K562 (cell line): ENCODE results near the gene PIGV. TPM values are rescaled to one million over a fixed set of nuclear protein-coding genes. Genes with fewer than 3 reads are reported as not detected.
A peak's percentile ranks its signal among the peaks of the same experiment; 100 is the strongest.
"Not testable (repeated sequence)": the region's sequence is repeated elsewhere in the genome, so short reads cannot be mapped to it uniquely, and the experiment has no call there.

Source experiments
- ATAC-seq: fragments of 200-7000 bp; cut with Tn5 transposase; 3 replicates; pipeline ENCODE4 v1.9.1; 2020; ENCODE audit warnings: moderate library complexity
- BruUV-seq: library from RNA; stranded (reverse); fragments of 400-500 nt; replicated peaks from 2 replicates; lab custom pipeline; 2021; lab: Mats Ljungman, UMichigan
- CTCF ChIA-PET: fragments of 300-600 bp; formaldehyde crosslinking; extraction: SDS; loops from one replicate; lab custom pipeline; 2021; ENCODE audit warnings: low intra/inter-chr PET ratio; lab: Yijun Ruan, JAX
- POLR2A ChIA-PET: fragments of 300-600, 350-650 bp; sonication (Branson Sonifier 250); formaldehyde crosslinking; extraction: SDS; loops from one replicate; lab custom pipeline; 2021; ENCODE audit warnings: antibody characterized with exemption, inconsistent platforms; lab: Yijun Ruan, JAX
- DNase-seq, 4 experiments: peaks; one replicate each; pipeline versions ENCODE4 v3.0.0 to v3.0.0-alpha.2; 2011 to 2018; ENCODE audit warnings: low spot score in 3 of 4, mixed read lengths in 3 of 4; ENCODE audit errors: extremely low read depth in 1 of 4
- FAIRE-seq: peaks from 2 replicates; lab custom pipeline; 2011; peaks lifted over from hg19 to GRCh38; lab: Jason Lieb, UNC
- H2AFZ ChIP-seq: 2 replicates; pipeline ENCODE4 v1.6.0; 2011; ENCODE audit warnings: low read depth, low read length, control low read depth, inconsistent platforms
- H3K27ac ChIP-seq: fragments of 200-600 bp; 3 replicates; pipeline ENCODE4 v1.8.0; 2011; ENCODE audit warnings: low read depth, mild to moderate bottlenecking, control low read depth, inconsistent platforms, low read length, moderate library complexity, mixed read lengths; ENCODE audit errors: extremely low read depth
- H3K27me3 ChIP-seq, 2 experiments: fragments of 300-600 bp in 1 of 2; 2 replicates in 1 of 2; 3 replicates in 1 of 2; pipeline versions ENCODE4 v1.6.0 to v1.8.0; 2011; ENCODE audit warnings: inconsistent platforms in 2 of 2, low read length in 2 of 2, mild to moderate bottlenecking in 1 of 2, mixed read lengths in 1 of 2, moderate library complexity in 1 of 2; ENCODE audit not compliant: control insufficient read depth in 2 of 2, insufficient read depth in 2 of 2
- H3K36me3 ChIP-seq: fragments of 300-600 bp; 3 replicates; pipeline ENCODE4 v1.8.0; 2011; ENCODE audit warnings: mild to moderate bottlenecking, low read length, inconsistent platforms; ENCODE audit not compliant: control insufficient read depth, insufficient read depth
- H3K4me1 ChIP-seq, 2 experiments: fragments of 200-600 bp in 1 of 2; replicated peaks in 1 of 2; 2 replicates in 1 of 2; 3 replicates in 1 of 2; pipeline versions ENCODE4 v1.5.1 to v1.8.0; 2011; ENCODE audit warnings: inconsistent platforms in 2 of 2, low read length in 2 of 2, mild to moderate bottlenecking in 1 of 2, mixed read lengths in 1 of 2, moderate library complexity in 1 of 2; ENCODE audit not compliant: control insufficient read depth in 2 of 2, insufficient read depth in 2 of 2
- H3K4me2 ChIP-seq: 2 replicates; pipeline ENCODE4 v1.6.1; 2011; ENCODE audit warnings: low read length, control low read depth, inconsistent platforms, mixed read lengths; ENCODE audit not compliant: insufficient read depth
- H3K4me3 ChIP-seq: fragments of 200-600 bp; sonication (generic), shearing (Covaris generic); 2 replicates; pipeline ENCODE4 v1.5.1; 2016; ENCODE audit warnings: control low read depth, inconsistent platforms
- H3K79me2 ChIP-seq: fragments of 200-600 bp; 3 replicates; pipeline ENCODE4 v1.8.0; 2011; ENCODE audit warnings: low read length, inconsistent platforms; ENCODE audit not compliant: control insufficient read depth, insufficient read depth
- H3K9ac ChIP-seq, 2 experiments: 2 replicates each; pipeline versions ENCODE4 v1.6.0 to v1.6.1; 2011; ENCODE audit warnings: low read depth in 2 of 2, low read length in 2 of 2, control low read depth in 1 of 2, inconsistent platforms in 1 of 2, mild to moderate bottlenecking in 1 of 2, mixed read lengths in 1 of 2; ENCODE audit not compliant: insufficient read depth in 1 of 2
- H3K9me1 ChIP-seq: one replicate; pipeline ENCODE4 v1.6.0; 2011; ENCODE audit warnings: inconsistent platforms, mild to moderate bottlenecking, low read length, moderate library complexity; ENCODE audit not compliant: control insufficient read depth, insufficient read depth
- H3K9me3 ChIP-seq: replicated peaks from 2 replicates; pipeline ENCODE4 v1.5.1; 2011; ENCODE audit warnings: low read depth, low read length, inconsistent platforms; ENCODE audit not compliant: control insufficient read depth, insufficient read depth
- H4K20me1 ChIP-seq: replicated peaks from 2 replicates; pipeline ENCODE4 v1.6.1; 2011; ENCODE audit warnings: low read length, inconsistent platforms, mixed read lengths; ENCODE audit not compliant: control insufficient read depth, insufficient read depth
- CEBPB ChIP-seq: fragments of 450-650 bp; IDR thresholded peaks from 2 replicates; pipeline ENCODE4 v1.6.1; 2016; ENCODE audit warnings: missing genetic modification characterization, missing compliant biosample characterization
- ZBTB12 ChIP-seq: fragments of 250-450 bp; sonication (Bioruptor Pico); IDR thresholded peaks from 2 replicates; pipeline ENCODE4 v1.4.0; 2020
- ZNF407 ChIP-seq: fragments of 450-650 bp; IDR thresholded peaks from 2 replicates; pipeline ENCODE4 v1.6.1; 2016; ENCODE audit warnings: low read depth
- WGBS: fragments of 100-300 bp; shearing (Covaris generic); methylation state at CpG from one replicate; pipeline ENCODE4 v1.1.6; 2016; ENCODE audit warnings: low coverage, mixed read lengths; ENCODE audit not compliant: insufficient coverage; ENCODE audit errors: missing lambda C conversion rate; 5-methylcytosine and 5-hydroxymethylcytosine counted together
- in situ Hi-C: fragments of 300-500 bp; cut with MboI; formaldehyde crosslinking; loops from 4 replicates; pipeline ENCODE4 v1.15.0; 2018; ENCODE audit warnings: inconsistent platforms, mixed read lengths
- intact Hi-C: fragments of 100-400 bp; cut with micrococcal nuclease; formaldehyde crosslinking; loops from 2 replicates; pipeline ENCODE4 v1.14.2; 2022
- polyA plus RNA-seq, 8 experiments: library from polyadenylated mRNA; depleted of rRNA in 4 of 8; stranded (reverse) in 5 of 8; unstranded in 3 of 8; fragments of >200 nt; fragmentation: Nextera tagmentation in 2 of 8; fragmentation: Illumina TruSeq in 1 of 8; extraction: Ambion mirVana in 2 of 8; extraction: Trizol in 1 of 8; gene quantifications; 2 replicates each; pipeline versions ENCODE4 v1.2.1 to v1.2.3, GENCODE V29; 2011 to 2014; ENCODE audit warnings: inconsistent platforms in 1 of 8, missing spikeins in 1 of 8
- total RNA-seq, 7 experiments: library from RNA; depleted of rRNA in 6 of 7; stranded (reverse); fragments of >200 nt in 6 of 7; fragmentation: Illumina TruSeq in 2 of 7; extraction: Trizol in 2 of 7; gene quantifications; 2 replicates each; pipeline versions ENCODE4 v1.2.1 to v1.2.3, GENCODE V29; 2011 to 2021; ENCODE audit warnings: low replicate concordance in 1 of 7

Gene PIGV
- total and polyA plus RNA-seq, 9 of the 15 experiments (the other 6 are each of a cell fraction or from before 2014, with no cell fraction given) = 8.4 to 21.8 (median 11.7) TPM

GRCh38 chr1:26844424-26845196 lies 56.9 kb downstream of the PIGV start:
- no TSS peak for BruUV-seq
- H3K79me2 ChIP-seq = no peaks in the 10 kb centered on the region
- H3K9me3 ChIP-seq = no peaks in the 10 kb centered on the region
- ChIA-PET POLR2A (interaction anchor here (0.5 kb wide), 1 partner anchor 136 kb away, joined by 3 read pairs; no protein-coding TSS in a partner anchor), CTCF (no interaction called here)
- H2AFZ ChIP-seq = no peak overlapping the region
- no peak overlapping the region for H3K27ac ChIP-seq
- no peak for DNase-seq
- H3K27me3 ChIP-seq = no peaks in the 10 kb centered on the region
- intact Hi-C loops = no loop called here
- no peaks in the 10 kb centered on the region for H3K9me1 ChIP-seq
- ATAC-seq = no peak
- no peak overlapping the region for H3K4me2 ChIP-seq
- TF ChIP-seq ZNF407 (no peak), ZBTB12 (CRISPR knock-in tag) (no peak), CEBPB (tag) (peak; percentile 52; the same call in 1 of the 2 replicates)
- TF ChIP-seq, all 486 proteins: peak for 1
- H3K4me1 ChIP-seq = peaks cover 0 to 3% of the 10 kb centered on the region in 2 experiments; a peak in 1 of 5 replicates
- H4K20me1 ChIP-seq = peaks cover 2% of the 10 kb centered on the region; the same call in 1 of the 2 replicates
- in situ Hi-C loops = no loop called here
- H3K9ac ChIP-seq = no peak overlapping the region
- H3K36me3 ChIP-seq = peaks cover 66% of the 10 kb centered on the region
- H3K4me3 ChIP-seq = no peak overlapping the region
- FAIRE-seq = no peak
- WGBS = 84% methylated on average over 12 of the region's 13 CpGs

- 75% methylated on average over 5 of the region's 6 CpGs for WGBS
- H3K4me1 ChIP-seq, H3K27me3 ChIP-seq, H3K79me2 ChIP-seq, FAIRE-seq, H4K20me1 ChIP-seq, DNase-seq, BruUV-seq, intact Hi-C loops, CTCF ChIA-PET, H3K9me3 ChIP-seq, H3K27ac ChIP-seq, ATAC-seq, H3K9ac ChIP-seq, H3K9me1 ChIP-seq, H2AFZ ChIP-seq, in situ Hi-C loops, H3K4me2 ChIP-seq, H3K4me3 ChIP-seq: not testable (repeated sequence)
- POLR2A ChIA-PET = interaction anchor here (3.0 to 3.2 kb wide), 2 partner anchors 11 to 12 kb away, joined by 10 to 16 read pairs; no protein-coding TSS in a partner anchor
- peaks cover 74% of the 10 kb centered on the region; the same call in 2 of the 3 replicates for H3K36me3 ChIP-seq
Measured at GRCh38 chr1:26847826-26848225, 60.1 kb downstream of the PIGV start.
